B cell (primary cell): ENCODE measurements around the gene C16orf54. TPM values are rescaled to one million over a fixed set of nuclear protein-coding genes. Genes with fewer than 3 reads are reported as not detected.

Experiments
- ATAC-seq: fragments of 200-7000 bp; cut with Tn5 transposase; one replicate; pipeline ENCODE4 v1.10.0; 2021; ENCODE audit warnings: low read depth, mild to moderate bottlenecking, moderate number of reproducible peaks, moderate library complexity
- CTCF ChIA-PET: fragments of 350-600 bp; sonication (Branson Sonifier 250); formaldehyde crosslinking; loops from one replicate; lab custom pipeline; 2021; ENCODE audit warnings: antibody characterized with exemption, inconsistent platforms; lab: Charles Lee
- POLR2A ChIA-PET: fragments of 350-600 bp; sonication (Branson Sonifier 250); formaldehyde crosslinking; loops from one replicate; lab custom pipeline; 2021; ENCODE audit warnings: antibody characterized with exemption; lab: Charles Lee
- DNase-seq: peaks from one replicate; pipeline ENCODE4 v3.0.0; 2013
- H2AFZ ChIP-seq: 2 replicates; pipeline ENCODE4 v1.6.1; 2012; ENCODE audit warnings: mild to moderate bottlenecking, low read depth, low read length; ENCODE audit not compliant: insufficient read depth, poor library complexity, severe bottlenecking
- H3K27ac ChIP-seq, 2 donors: 1 replicate in 1 of 2; 2 replicates in 1 of 2; pipeline ENCODE4 v1.5.1; 2012 to 2013; ENCODE audit warnings: low read length in 2 of 2, mild to moderate bottlenecking in 2 of 2, moderate library complexity in 1 of 2
- H3K27me3 ChIP-seq, 4 experiments: fragments of 200-600 bp in 1 of 4; sonication (generic) in 1 of 4; replicated peaks in 1 of 4; 1 replicate in 2 of 4; 2 replicates in 2 of 4; pipeline versions ENCODE4 v1.6.1 to v1.7.0; 2013 to 2016; ENCODE audit warnings: low read length in 3 of 4, mild to moderate bottlenecking in 2 of 4, mixed read lengths in 1 of 4, moderate library complexity in 1 of 4; ENCODE audit not compliant: insufficient read depth in 4 of 4, control insufficient read depth in 3 of 4; ENCODE audit errors: control extremely low read depth in 1 of 4
- H3K36me3 ChIP-seq, 2 experiments: replicated peaks in 1 of 2; 1 replicate in 1 of 2; 2 replicates in 1 of 2; pipeline versions ENCODE4 v1.6.1 to v1.7.1; 2013; ENCODE audit warnings: low read length in 1 of 2; ENCODE audit not compliant: insufficient read depth in 2 of 2, control insufficient read depth in 1 of 2; ENCODE audit errors: control extremely low read depth in 1 of 2, extremely low read depth in 1 of 2
- H3K4me1 ChIP-seq, 2 donors: fragments of 200-600 bp in 1 of 2; sonication (generic) in 1 of 2; 1 replicate in 1 of 2; 2 replicates in 1 of 2; pipeline versions ENCODE4 v1.5.1 to v1.6.1; 2013 to 2017; ENCODE audit warnings: low read length in 2 of 2; ENCODE audit not compliant: control insufficient read depth in 2 of 2, insufficient read depth in 2 of 2
- H3K4me2 ChIP-seq: replicated peaks from 2 replicates; pipeline ENCODE3; 2012; ENCODE audit warnings: mild to moderate bottlenecking, low read depth, low read length; ENCODE audit not compliant: poor library complexity, severe bottlenecking
- H3K4me3 ChIP-seq, 5 experiments: fragments of 200-600 bp in 1 of 5; sonication (generic) in 1 of 5; 1 replicate in 3 of 5; 2 replicates in 2 of 5; pipeline versions ENCODE4 v1.5.1 to v1.7.0; 2011 to 2016; ENCODE audit warnings: low read length in 4 of 5, mild to moderate bottlenecking in 4 of 5, low read depth in 2 of 5, control low read depth in 1 of 5, moderate library complexity in 1 of 5; ENCODE audit not compliant: insufficient read depth in 1 of 5; ENCODE audit errors: control extremely low read depth in 1 of 5, extremely low read depth in 1 of 5
- H3K79me2 ChIP-seq: fragments of 200-600 bp; sonication (generic); one replicate; pipeline ENCODE4 v1.6.0; 2016; ENCODE audit warnings: low read length; ENCODE audit not compliant: control insufficient read depth, insufficient read depth
- H3K9ac ChIP-seq: fragments of 200-600 bp; sonication (generic); 2 replicates; pipeline ENCODE4 v1.6.1; 2017; ENCODE audit warnings: mild to moderate bottlenecking, low read length, moderate library complexity
- H3K9me3 ChIP-seq, 3 donors: one replicate each; pipeline versions ENCODE4 v1.6.1 to v1.7.1; 2013; ENCODE audit warnings: low read length in 2 of 3; ENCODE audit not compliant: control insufficient read depth in 2 of 3, insufficient read depth in 1 of 3; ENCODE audit errors: control extremely low read depth in 1 of 3
- H4K20me1 ChIP-seq: 2 replicates; pipeline ENCODE4 v1.6.0; 2012; ENCODE audit warnings: mild to moderate bottlenecking, low read length; ENCODE audit not compliant: insufficient read depth, control insufficient read depth, poor library complexity, severe bottlenecking
- H3K27ac Mint-ChIP-seq: one replicate; pipeline ENCODE4 v1.8.0; 2021; ENCODE audit warnings: mixed read lengths
- H3K27me3 Mint-ChIP-seq: one replicate; pipeline ENCODE4 v1.8.0; 2021; ENCODE audit warnings: mixed read lengths
- H3K4me1 Mint-ChIP-seq: one replicate; pipeline ENCODE4 v1.8.0; 2021; ENCODE audit warnings: mixed read lengths
- H3K4me3 Mint-ChIP-seq: one replicate; pipeline ENCODE4 v1.8.0; 2021; ENCODE audit warnings: mixed read lengths
- H3K9me3 Mint-ChIP-seq: one replicate; pipeline ENCODE4 v1.8.0; 2022; ENCODE audit warnings: mixed read lengths; ENCODE audit not compliant: insufficient read depth
- CTCF ChIP-seq: fragments of 200-600 bp; IDR thresholded peaks from one replicate; pipeline ENCODE4 v1.8.0; 2022; ENCODE audit warnings: antibody characterized with exemption, mild to moderate bottlenecking
- EZH2 ChIP-seq: IDR thresholded peaks from 2 replicates; pipeline ENCODE4 v1.6.1; 2012; ENCODE audit warnings: borderline replicate concordance, low read depth, mild to moderate bottlenecking, moderate library complexity, low read length; ENCODE audit not compliant: insufficient read depth, poor library complexity, severe bottlenecking
- WGBS: methylation state at CpG from one replicate; pipeline ENCODE4 v1.1.5; 2013; ENCODE audit warnings: missing lambda C conversion rate; ENCODE audit not compliant: insufficient coverage; 5-methylcytosine and 5-hydroxymethylcytosine counted together
- intact Hi-C: fragments of 100-400 bp; cut with micrococcal nuclease; formaldehyde crosslinking; loops from one replicate; pipeline ENCODE4 v1.10.0; 2022
- polyA plus RNA-seq: library from polyadenylated mRNA; depleted of rRNA; stranded (reverse); fragments of >200 nt; gene quantifications from 2 replicates; pipeline ENCODE4 v1.2.3, GENCODE V29; 2012
- total RNA-seq, 2 donors: library from RNA; stranded (reverse); fragments of 120-200 nt in 1 of 2; gene quantifications; 1 replicate in 1 of 2; 2 replicates in 1 of 2; pipeline versions ENCODE4 v1.2.3 to v1.2.4, GENCODE V29; 2013 to 2022

The C16orf54 gene
- total and polyA plus RNA-seq, 2 donors (not counting 1 experiment from before 2014, with no cell fraction given): 44.0 to 68.3 TPM

- no peaks in the 10 kb centered on the region for H4K20me1 ChIP-seq
- H3K36me3 ChIP-seq: no peaks in the 10 kb centered on the region
- H3K9me3 Mint-ChIP-seq: peaks cover 3% of the 10 kb centered on the region
- CTCF ChIA-PET: interaction anchor here (1.6 to 6.1 kb wide), 6 partner anchors 21 to 310 kb away, joined by 4 to 100 read pairs (median 23); partner anchors contain the start of genes MVP and PAGR1
- no peaks in the 10 kb centered on the region for H3K79me2 ChIP-seq
- no peak overlapping the region for H2AFZ ChIP-seq
- no peaks in the 10 kb centered on the region for H3K27me3 Mint-ChIP-seq
- POLR2A ChIA-PET: interaction anchor here (0.6 to 0.7 kb wide), 2 partner anchors 105 to 544 kb away, joined by 3 to 4 read pairs; no protein-coding TSS in a partner anchor
- H3K4me2 ChIP-seq: no peak overlapping the region
- intact Hi-C loops: loop anchor here (10.0 kb wide), 1 partner anchor 207 kb away; the partner anchor contains the start of gene ASPHD1
- H3K9me3 ChIP-seq: peaks cover 0 to 38% (median 10%) of the 10 kb centered on the region in 3 donors
- H3K4me1 Mint-ChIP-seq: peaks cover 25% of the 10 kb centered on the region
- no peak for ATAC-seq
- no peak overlapping the region for H3K27ac ChIP-seq
- DNase-seq: no peak
- TF ChIP-seq EZH2 (no peak), CTCF (no peak)
- no peak overlapping the region for H3K9ac ChIP-seq
- no peak overlapping the region for H3K4me3 ChIP-seq
- H3K4me3 Mint-ChIP-seq: no peak overlapping the region
- H3K4me1 ChIP-seq: peaks cover 19 to 29% of the 10 kb centered on the region in 2 donors
- H3K27me3 ChIP-seq: no peaks in the 10 kb centered on the region
- no CpG with 5 or more reads among the region's 2 CpGs for WGBS
- no peak overlapping the region for H3K27ac Mint-ChIP-seq
Measured at GRCh38 chr16:29698042-29698441, 47.7 kb downstream of the C16orf54 start.

- WGBS: 88% methylated on average over 6 of the region's 7 CpGs
- POLR2A ChIA-PET: interaction anchor here (0.6 to 0.7 kb wide), 2 partner anchors 105 to 543 kb away, joined by 3 to 4 read pairs; no protein-coding TSS in a partner anchor
- H3K9me3 Mint-ChIP-seq: peaks cover 3% of the 10 kb centered on the region
- Histone ChIP-seq H3K36me3 (no peaks in the 10 kb centered on the region), H2AFZ (no peak overlapping the region), H3K9ac (no peak overlapping the region), H3K4me1 (peaks cover 13 to 22% of the 10 kb centered on the region in 2 donors), H3K79me2 (no peaks in the 10 kb centered on the region), H3K9me3 (peaks cover 0 to 38% (median 10%) of the 10 kb centered on the region in 3 donors), H3K4me2 (no peak overlapping the region), H3K27ac (no peak overlapping the region), H4K20me1 (no peaks in the 10 kb centered on the region), H3K4me3 (no peak overlapping the region), H3K27me3 (no peaks in the 10 kb centered on the region)
- peaks cover 18% of the 10 kb centered on the region for H3K4me1 Mint-ChIP-seq
- CTCF ChIA-PET: interaction anchor here (1.0 kb wide), 1 partner anchor 9 kb away, joined by 3 read pairs; no protein-coding TSS in a partner anchor
- intact Hi-C loops: loop anchor here (10.0 kb wide), 1 partner anchor 207 kb away; the partner anchor contains the start of gene ASPHD1
- ATAC-seq (no peak), DNase-seq (no peak)
- no peak overlapping the region for H3K4me3 Mint-ChIP-seq
- no peaks in the 10 kb centered on the region for H3K27me3 Mint-ChIP-seq
- no peak overlapping the region for H3K27ac Mint-ChIP-seq
- TF ChIP-seq EZH2 (no peak), CTCF (no peak)
Measured at GRCh38 chr16:29697391-29697790, 48.4 kb downstream of the C16orf54 start.
